SU-DHL-6 (cell line): Measurements from ENCODE around the gene SLC35A3.

Experiments
- EZH2phosphoT487 ChIP-seq: fragments of 200-600 bp; sonication (generic), shearing (Covaris generic); conservative IDR thresholded peaks from 2 replicates; pipeline ENCODE4 v1.6.1; 2018; ENCODE audit warnings: mild to moderate bottlenecking, antibody characterized with exemption, low read length, moderate library complexity, mixed read lengths
- TF ChIP-seq, protein P1 (sequence below): fragments of 200-600 bp; sonication (generic); IDR thresholded peaks from one replicate; pipeline ENCODE4 v1.5.1; 2017; ENCODE audit warnings: antibody characterized with exemption, mild to moderate bottlenecking, low read length, moderate library complexity; ENCODE audit not compliant: insufficient read depth, poor library complexity, severe bottlenecking

GRCh38 chr1:99936071-99936470, 33.7 kb upstream of the SLC35A3 start:
- TF ChIP-seq, protein P1, sequence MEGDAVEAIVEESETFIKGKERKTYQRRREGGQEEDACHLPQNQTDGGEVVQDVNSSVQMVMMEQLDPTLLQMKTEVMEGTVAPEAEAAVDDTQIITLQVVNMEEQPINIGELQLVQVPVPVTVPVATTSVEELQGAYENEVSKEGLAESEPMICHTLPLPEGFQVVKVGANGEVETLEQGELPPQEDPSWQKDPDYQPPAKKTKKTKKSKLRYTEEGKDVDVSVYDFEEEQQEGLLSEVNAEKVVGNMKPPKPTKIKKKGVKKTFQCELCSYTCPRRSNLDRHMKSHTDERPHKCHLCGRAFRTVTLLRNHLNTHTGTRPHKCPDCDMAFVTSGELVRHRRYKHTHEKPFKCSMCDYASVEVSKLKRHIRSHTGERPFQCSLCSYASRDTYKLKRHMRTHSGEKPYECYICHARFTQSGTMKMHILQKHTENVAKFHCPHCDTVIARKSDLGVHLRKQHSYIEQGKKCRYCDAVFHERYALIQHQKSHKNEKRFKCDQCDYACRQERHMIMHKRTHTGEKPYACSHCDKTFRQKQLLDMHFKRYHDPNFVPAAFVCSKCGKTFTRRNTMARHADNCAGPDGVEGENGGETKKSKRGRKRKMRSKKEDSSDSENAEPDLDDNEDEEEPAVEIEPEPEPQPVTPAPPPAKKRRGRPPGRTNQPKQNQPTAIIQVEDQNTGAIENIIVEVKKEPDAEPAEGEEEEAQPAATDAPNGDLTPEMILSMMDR: no peak
- TF ChIP-seq EZH2phosphoT487: no peak
